ENCODE results near the gene RPL10A.

GRCh38 chr6:35485402-35485877 lies 17.2 kb downstream of the RPL10A start:
- TF ChIP-seq, protein P1, sequence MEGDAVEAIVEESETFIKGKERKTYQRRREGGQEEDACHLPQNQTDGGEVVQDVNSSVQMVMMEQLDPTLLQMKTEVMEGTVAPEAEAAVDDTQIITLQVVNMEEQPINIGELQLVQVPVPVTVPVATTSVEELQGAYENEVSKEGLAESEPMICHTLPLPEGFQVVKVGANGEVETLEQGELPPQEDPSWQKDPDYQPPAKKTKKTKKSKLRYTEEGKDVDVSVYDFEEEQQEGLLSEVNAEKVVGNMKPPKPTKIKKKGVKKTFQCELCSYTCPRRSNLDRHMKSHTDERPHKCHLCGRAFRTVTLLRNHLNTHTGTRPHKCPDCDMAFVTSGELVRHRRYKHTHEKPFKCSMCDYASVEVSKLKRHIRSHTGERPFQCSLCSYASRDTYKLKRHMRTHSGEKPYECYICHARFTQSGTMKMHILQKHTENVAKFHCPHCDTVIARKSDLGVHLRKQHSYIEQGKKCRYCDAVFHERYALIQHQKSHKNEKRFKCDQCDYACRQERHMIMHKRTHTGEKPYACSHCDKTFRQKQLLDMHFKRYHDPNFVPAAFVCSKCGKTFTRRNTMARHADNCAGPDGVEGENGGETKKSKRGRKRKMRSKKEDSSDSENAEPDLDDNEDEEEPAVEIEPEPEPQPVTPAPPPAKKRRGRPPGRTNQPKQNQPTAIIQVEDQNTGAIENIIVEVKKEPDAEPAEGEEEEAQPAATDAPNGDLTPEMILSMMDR (conservative IDR thresholded peaks at IDR 0.05) = no peak
- no peak for TF ChIP-seq ZFX (IDR thresholded peaks at IDR 0.05)

All from C4-2B (cell line).